Activated CD4-positive, alpha-beta memory T cell treated with anti-CD3 and anti-CD28 coated beads for 36 hours (primary cell): ENCODE results near the gene WNT2B. TPM values are rescaled to one million over a fixed set of nuclear protein-coding genes. Genes with fewer than 3 reads are reported as not detected.
"Not testable (repeated sequence)": the region's sequence is repeated elsewhere in the genome, so short reads cannot be mapped to it uniquely, and the experiment has no call there.

Experiments used
- CTCF ChIA-PET: fragments of 350-600 bp; sonication (Branson Sonifier 250); formaldehyde crosslinking; loops from one replicate; lab custom pipeline; 2021; ENCODE audit warnings: antibody characterized with exemption, inconsistent platforms; lab: Charles Lee
- POLR2A ChIA-PET: fragments of 350-600 bp; sonication (Branson Sonifier 250); formaldehyde crosslinking; loops from one replicate; lab custom pipeline; 2021; ENCODE audit warnings: antibody characterized with exemption; lab: Charles Lee
- DNase-seq: peaks from one replicate; pipeline ENCODE4 v3.0.0-alpha.2; 2020
- H3K27ac Mint-ChIP-seq: one replicate; pipeline ENCODE4 v1.8.0; 2021; ENCODE audit warnings: mixed read lengths
- H3K27me3 Mint-ChIP-seq: one replicate; pipeline ENCODE4 v1.8.0; 2021; ENCODE audit warnings: mixed read lengths
- H3K36me3 Mint-ChIP-seq: one replicate; pipeline ENCODE4 v1.8.0; 2021; ENCODE audit warnings: mixed read lengths
- H3K4me1 Mint-ChIP-seq: one replicate; pipeline ENCODE4 v1.8.0; 2021; ENCODE audit warnings: low read depth, mixed read lengths
- H3K4me3 Mint-ChIP-seq: one replicate; pipeline ENCODE4 v1.8.0; 2021; ENCODE audit warnings: mild to moderate bottlenecking, mixed read lengths
- H3K9me3 Mint-ChIP-seq: one replicate; pipeline ENCODE4 v1.8.0; 2021; ENCODE audit warnings: mixed read lengths
- intact Hi-C: fragments of 100-400 bp; cut with micrococcal nuclease; formaldehyde crosslinking; loops from one replicate; pipeline ENCODE4 v1.15.1; 2023
- total RNA-seq, 2 experiments: library from RNA; stranded (reverse); gene quantifications; one replicate each; pipeline ENCODE4 v1.2.3, GENCODE V29; 2021

The WNT2B gene
- total RNA-seq, 2 experiments from 2014 or later: 0.05 to 0.15 TPM

GRCh38 chr1:112486063-112486462, 22.7 kb upstream of the WNT2B start:
- H3K27ac Mint-ChIP-seq, H3K4me3 Mint-ChIP-seq, H3K36me3 Mint-ChIP-seq, POLR2A ChIA-PET, intact Hi-C loops, H3K9me3 Mint-ChIP-seq, H3K4me1 Mint-ChIP-seq, DNase-seq: not testable (repeated sequence)
- peaks cover 12% of the 10 kb centered on the region for H3K27me3 Mint-ChIP-seq
- CTCF ChIA-PET: interaction anchor here (1.5 kb wide), 1 partner anchor 16 kb away, joined by 5 read pairs; no protein-coding TSS in a partner anchor

GRCh38 chr1:112487686-112488085, 21.1 kb upstream of the WNT2B start:
- H3K36me3 Mint-ChIP-seq, H3K27ac Mint-ChIP-seq, POLR2A ChIA-PET: not testable (repeated sequence)

GRCh38 chr1:112488141-112488540, 20.6 kb upstream of the WNT2B start:
- H3K4me3 Mint-ChIP-seq: no peak overlapping the region
- ChIA-PET POLR2A (no interaction called here), CTCF (no interaction called here)
- peaks cover 11% of the 10 kb centered on the region for H3K27me3 Mint-ChIP-seq
- no peak overlapping the region for H3K27ac Mint-ChIP-seq
- no peaks in the 10 kb centered on the region for H3K9me3 Mint-ChIP-seq
- intact Hi-C loops: no loop called here
- no peak for DNase-seq
- H3K36me3 Mint-ChIP-seq: no peaks in the 10 kb centered on the region
- H3K4me1 Mint-ChIP-seq: no peaks in the 10 kb centered on the region

More at GRCh38 chr1:112487686-112488085, 21.1 kb upstream of the WNT2B start:
- DNase-seq, H3K9me3 Mint-ChIP-seq, CTCF ChIA-PET, H3K4me3 Mint-ChIP-seq, intact Hi-C loops, H3K4me1 Mint-ChIP-seq: not testable (repeated sequence)
- H3K27me3 Mint-ChIP-seq: peaks cover 11% of the 10 kb centered on the region

GRCh38 chr1:112492076-112492475, 16.7 kb upstream of the WNT2B start:
- CTCF ChIA-PET: interaction anchor here (1.5 to 2.9 kb wide), 2 partner anchors 8 to 10 kb away, joined by 3 to 12 read pairs; no protein-coding TSS in a partner anchor
- H3K4me3 Mint-ChIP-seq: no peak overlapping the region
- no peak for DNase-seq

GRCh38 chr1:112493351-112493750, 15.4 kb upstream of the WNT2B start:
- H3K4me3 Mint-ChIP-seq: no peak overlapping the region
- DNase-seq: no peak
- H3K9me3 Mint-ChIP-seq: no peaks in the 10 kb centered on the region
- ChIA-PET POLR2A (no interaction called here), CTCF (no interaction called here)
- H3K27me3 Mint-ChIP-seq: peaks cover 20% of the 10 kb centered on the region
- no peaks in the 10 kb centered on the region for H3K4me1 Mint-ChIP-seq
- no peak overlapping the region for H3K27ac Mint-ChIP-seq
- H3K36me3 Mint-ChIP-seq: no peaks in the 10 kb centered on the region
- intact Hi-C loops: no loop called here

More at GRCh38 chr1:112492076-112492475, 16.7 kb upstream of the WNT2B start:
- Mint-ChIP-seq H3K9me3 (no peaks in the 10 kb centered on the region), H3K36me3 (no peaks in the 10 kb centered on the region), H3K27me3 (peaks cover 12% of the 10 kb centered on the region), H3K4me1 (no peaks in the 10 kb centered on the region), H3K27ac (no peak overlapping the region)
- POLR2A ChIA-PET: no interaction called here
- intact Hi-C loops: no loop called here

- Mint-ChIP-seq H3K4me3 (no peak overlapping the region), H3K27ac (no peak overlapping the region), H3K9me3 (no peaks in the 10 kb centered on the region), H3K36me3 (no peaks in the 10 kb centered on the region), H3K4me1 (no peaks in the 10 kb centered on the region), H3K27me3 (peaks cover 31% of the 10 kb centered on the region)
- intact Hi-C loops: no loop called here
- POLR2A ChIA-PET: no interaction called here
- CTCF ChIA-PET: no interaction called here
- DNase-seq: no peak
Measured at GRCh38 chr1:112496290-112496689, 12.5 kb upstream of the WNT2B start.

GRCh38 chr1:112501810-112502641, 6.7 kb upstream of the WNT2B start:
- peak; percentile 70 for DNase-seq

GRCh38 chr1:112502826-112503225, 5.9 kb upstream of the WNT2B start:
- Mint-ChIP-seq H3K36me3 (no peaks in the 10 kb centered on the region), H3K27me3 (peaks cover 51% of the 10 kb centered on the region), H3K27ac (no peak overlapping the region), H3K4me3 (no peak overlapping the region), H3K4me1 (peaks cover 6% of the 10 kb centered on the region), H3K9me3 (no peaks in the 10 kb centered on the region)
- DNase-seq: no peak
- intact Hi-C loops: loop anchor here (1.0 to 10.0 kb wide), 3 partner anchors 111 to 204 kb away; partner anchors contain the start of genes MOV10 and RHOC
- POLR2A ChIA-PET: no interaction called here
- CTCF ChIA-PET: interaction anchor here (0.6 to 3.2 kb wide), 12 partner anchors 12 to 453 kb away, joined by 3 to 43 read pairs (median 5); partner anchors contain the start of genes MOV10, RHOC and SLC16A1

More at GRCh38 chr1:112501810-112502641, 6.7 kb upstream of the WNT2B start:
- peak overlapping the region; percentile 10 for H3K4me3 Mint-ChIP-seq
- ChIA-PET POLR2A (interaction anchor here (2.2 kb wide), 1 partner anchor 116 kb away, joined by 9 read pairs; no protein-coding TSS in a partner anchor), CTCF (interaction anchor here (0.6 to 3.2 kb wide), 35 partner anchors 10 to 454 kb away, joined by 3 to 43 read pairs (median 4); partner anchors contain the start of genes MOV10, PPM1J, RHOC and SLC16A1)
- no peaks in the 10 kb centered on the region for H3K9me3 Mint-ChIP-seq
- intact Hi-C loops: loop anchor here (1.0 to 10.0 kb wide), 3 partner anchors 112 to 205 kb away; partner anchors contain the start of genes MOV10 and RHOC
- H3K36me3 Mint-ChIP-seq: no peaks in the 10 kb centered on the region
- H3K27ac Mint-ChIP-seq: no peak overlapping the region
- H3K27me3 Mint-ChIP-seq: peaks cover 51% of the 10 kb centered on the region
- H3K4me1 Mint-ChIP-seq: peaks cover 6% of the 10 kb centered on the region

GRCh38 chr1:112504001-112504660, 4.6 kb upstream of the WNT2B start:
- intact Hi-C loops: loop anchor here (10.0 kb wide), 1 partner anchor 171 kb away; the partner anchor contains the start of gene MOV10
- no peak overlapping the region for H3K4me3 Mint-ChIP-seq

GRCh38 chr1:112504661-112505399, 3.9 kb upstream of the WNT2B start:
- H3K27me3 Mint-ChIP-seq: peaks cover 40% of the 10 kb centered on the region
- H3K36me3 Mint-ChIP-seq: no peaks in the 10 kb centered on the region
- intact Hi-C loops: loop anchor here (10.0 kb wide), 1 partner anchor 170 kb away; the partner anchor contains the start of gene MOV10
- H3K27ac Mint-ChIP-seq: no peak overlapping the region
- no peak overlapping the region for H3K4me3 Mint-ChIP-seq
- CTCF ChIA-PET: interaction anchor here (0.8 to 1.7 kb wide), 5 partner anchors 39 to 300 kb away, joined by 3 to 8 read pairs (median 4); no protein-coding TSS in a partner anchor
- POLR2A ChIA-PET: no interaction called here
- H3K9me3 Mint-ChIP-seq: no peaks in the 10 kb centered on the region
- H3K4me1 Mint-ChIP-seq: peaks cover 8% of the 10 kb centered on the region
- DNase-seq: no peak

More at GRCh38 chr1:112504001-112504660, 4.6 kb upstream of the WNT2B start:
- no peaks in the 10 kb centered on the region for H3K9me3 Mint-ChIP-seq
- ChIA-PET POLR2A (no interaction called here), CTCF (interaction anchor here (0.8 to 0.9 kb wide), 3 partner anchors 40 to 300 kb away, joined by 4 read pairs; no protein-coding TSS in a partner anchor)
- H3K4me1 Mint-ChIP-seq: peaks cover 6% of the 10 kb centered on the region
- H3K36me3 Mint-ChIP-seq: no peaks in the 10 kb centered on the region
- peaks cover 45% of the 10 kb centered on the region for H3K27me3 Mint-ChIP-seq
- no peak overlapping the region for H3K27ac Mint-ChIP-seq
- no peak for DNase-seq

GRCh38 chr1:112505400-112505785, 3.4 kb upstream of the WNT2B start:
- intact Hi-C loops: loop anchor here (10.0 kb wide), 1 partner anchor 169 kb away; the partner anchor contains the start of gene MOV10
- Mint-ChIP-seq H3K4me3 (no peak overlapping the region), H3K27me3 (peaks cover 37% of the 10 kb centered on the region), H3K27ac (no peak overlapping the region), H3K9me3 (no peaks in the 10 kb centered on the region), H3K36me3 (no peaks in the 10 kb centered on the region), H3K4me1 (peaks cover 8% of the 10 kb centered on the region)
- DNase-seq: no peak
- ChIA-PET POLR2A (no interaction called here), CTCF (interaction anchor here (0.8 to 1.7 kb wide), 2 partner anchors 109 to 203 kb away, joined by 3 to 8 read pairs; no protein-coding TSS in a partner anchor)
